Omental fat pad (tissue), 4 donors: ENCODE measurements around the gene ZBTB43. TPM values are rescaled to one million over a fixed set of nuclear protein-coding genes. Genes with fewer than 3 reads are reported as not detected.

Source experiments
- ATAC-seq: fragments of 150-250 bp; one replicate; pipeline ENCODE4 v1.9.1; 2016; ENCODE audit warnings: mild to moderate bottlenecking, moderate library complexity; ENCODE audit not compliant: low FRiP score
- DNase-seq: peaks from one replicate; pipeline ENCODE4 v3.0.0-alpha.2; 2019; ENCODE audit warnings: low spot score
- total RNA-seq, 4 donors: library from RNA; depleted of rRNA; stranded (reverse); fragments of >200 nt; gene quantifications; one replicate each; pipeline ENCODE4 v1.1.0, GENCODE V29; 2016
- TF ChIP-seq, protein P1 (sequence below), 3 donors: fragments of 450-650 bp; IDR thresholded peaks; one replicate each; pipeline ENCODE4 v1.5.1; 2016 to 2017; ENCODE audit warnings: antibody characterized with exemption in 3 of 3, mild to moderate bottlenecking in 3 of 3, moderate library complexity in 2 of 3

ZBTB43 gene
- total RNA-seq, 4 donors from 2014 or later: 11.2 to 28.8 (median 13.7) TPM

DNA sequence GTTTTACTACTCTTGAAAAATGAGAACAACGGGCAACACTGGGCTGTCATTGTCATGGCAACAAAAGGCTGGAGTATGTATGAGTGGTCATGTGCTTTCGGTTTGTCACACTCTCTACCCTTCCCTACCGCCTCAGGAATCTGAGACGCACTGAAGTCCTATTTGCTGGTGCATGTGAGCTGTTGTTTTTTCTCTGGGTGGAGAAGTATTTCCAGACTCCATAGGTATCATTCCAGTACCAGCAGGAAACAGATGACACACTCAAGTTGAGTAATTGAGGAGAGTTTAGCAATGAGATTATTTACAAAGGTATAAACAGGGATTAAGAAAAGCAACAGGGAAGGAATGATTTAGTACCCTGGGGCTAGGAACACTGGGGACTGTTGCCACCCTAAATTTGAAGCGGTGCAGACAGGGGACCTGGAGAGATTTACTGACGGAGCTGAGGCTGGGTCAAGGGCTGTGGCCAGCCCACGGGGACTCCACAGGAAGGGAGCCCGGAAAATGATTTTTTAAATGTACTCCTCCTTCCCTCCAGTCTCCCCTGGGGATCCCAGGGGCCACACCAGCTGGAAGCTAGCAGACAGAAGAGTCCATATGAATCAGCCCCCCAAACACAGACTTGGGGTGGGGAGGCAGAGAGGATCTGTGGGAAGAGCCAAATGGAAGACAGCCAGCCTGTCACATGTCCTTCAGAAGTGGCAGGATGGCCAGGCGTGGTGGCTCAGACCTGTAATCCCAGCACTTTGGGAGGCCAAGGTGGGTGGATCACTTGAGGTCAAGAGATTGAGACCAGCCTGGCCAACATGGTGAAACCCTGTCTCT, 13.2 kb upstream of the ZBTB43 start:
- peak; percentile 75 for ATAC-seq
- TF ChIP-seq, protein P1, sequence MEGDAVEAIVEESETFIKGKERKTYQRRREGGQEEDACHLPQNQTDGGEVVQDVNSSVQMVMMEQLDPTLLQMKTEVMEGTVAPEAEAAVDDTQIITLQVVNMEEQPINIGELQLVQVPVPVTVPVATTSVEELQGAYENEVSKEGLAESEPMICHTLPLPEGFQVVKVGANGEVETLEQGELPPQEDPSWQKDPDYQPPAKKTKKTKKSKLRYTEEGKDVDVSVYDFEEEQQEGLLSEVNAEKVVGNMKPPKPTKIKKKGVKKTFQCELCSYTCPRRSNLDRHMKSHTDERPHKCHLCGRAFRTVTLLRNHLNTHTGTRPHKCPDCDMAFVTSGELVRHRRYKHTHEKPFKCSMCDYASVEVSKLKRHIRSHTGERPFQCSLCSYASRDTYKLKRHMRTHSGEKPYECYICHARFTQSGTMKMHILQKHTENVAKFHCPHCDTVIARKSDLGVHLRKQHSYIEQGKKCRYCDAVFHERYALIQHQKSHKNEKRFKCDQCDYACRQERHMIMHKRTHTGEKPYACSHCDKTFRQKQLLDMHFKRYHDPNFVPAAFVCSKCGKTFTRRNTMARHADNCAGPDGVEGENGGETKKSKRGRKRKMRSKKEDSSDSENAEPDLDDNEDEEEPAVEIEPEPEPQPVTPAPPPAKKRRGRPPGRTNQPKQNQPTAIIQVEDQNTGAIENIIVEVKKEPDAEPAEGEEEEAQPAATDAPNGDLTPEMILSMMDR (IDR thresholded peaks at IDR 0.05): no peak
- no peak for DNase-seq

DNA sequence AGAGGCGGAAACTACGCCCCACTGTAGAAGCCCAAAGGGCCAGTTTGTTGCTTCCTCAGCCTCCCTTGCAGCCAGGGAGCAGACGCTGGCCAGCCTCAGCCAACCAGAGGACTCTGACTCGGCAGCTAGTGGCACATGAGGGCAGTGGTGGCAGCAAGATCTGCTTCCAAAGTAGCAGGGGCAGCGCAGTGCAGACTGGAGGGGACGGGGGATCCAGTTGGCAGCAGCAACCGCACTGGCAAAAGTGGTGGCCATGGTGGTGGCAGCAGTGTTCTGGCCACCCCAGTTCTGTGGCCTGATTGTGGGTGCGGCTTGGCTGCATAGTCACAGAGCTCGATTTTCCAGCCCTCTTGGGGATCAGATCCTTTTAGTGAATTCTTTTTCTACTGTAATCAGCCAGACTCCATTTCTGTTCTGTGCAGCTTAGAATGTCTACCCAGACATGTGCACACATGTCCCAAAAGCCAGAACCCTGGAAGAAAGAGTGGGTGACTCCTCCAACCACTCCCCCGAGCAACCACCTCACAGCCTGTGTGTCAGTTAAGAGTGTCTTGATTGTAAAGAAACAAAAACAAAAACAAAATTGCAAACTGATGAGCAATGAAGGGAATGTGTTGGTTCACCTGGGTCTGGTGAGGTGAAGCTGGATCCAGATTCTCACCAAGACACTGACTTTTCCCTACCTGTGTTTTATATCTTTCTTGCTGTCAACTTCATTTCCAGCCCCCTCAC, 11.0 kb upstream of the ZBTB43 start:
- TF ChIP-seq, protein P1 (IDR thresholded peaks at IDR 0.05): no peak
- ATAC-seq (no peak), DNase-seq (no peak)

DNA sequence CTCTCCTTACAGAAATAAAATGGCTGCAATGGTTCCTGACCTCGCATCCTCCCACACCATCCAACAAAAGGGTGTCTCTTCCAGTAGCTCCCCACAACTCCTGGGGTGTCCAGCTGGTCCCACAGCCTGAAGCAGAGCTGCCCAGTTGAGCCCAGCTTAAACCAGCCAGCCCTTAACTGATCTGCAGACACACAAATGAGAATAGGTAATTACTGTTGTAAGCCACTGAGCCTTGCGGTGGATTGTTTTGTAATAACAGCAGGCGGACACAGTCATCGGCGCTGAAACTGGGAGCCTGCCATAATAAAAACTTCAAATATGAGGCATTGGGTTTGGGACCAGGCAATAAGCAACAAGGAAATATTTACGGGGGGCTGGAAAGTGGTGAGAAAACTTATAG, 10.4 kb upstream of the ZBTB43 start:
- TF ChIP-seq, protein P1 (IDR thresholded peaks at IDR 0.05): no peak
- no peak for DNase-seq
- no peak for ATAC-seq

DNA sequence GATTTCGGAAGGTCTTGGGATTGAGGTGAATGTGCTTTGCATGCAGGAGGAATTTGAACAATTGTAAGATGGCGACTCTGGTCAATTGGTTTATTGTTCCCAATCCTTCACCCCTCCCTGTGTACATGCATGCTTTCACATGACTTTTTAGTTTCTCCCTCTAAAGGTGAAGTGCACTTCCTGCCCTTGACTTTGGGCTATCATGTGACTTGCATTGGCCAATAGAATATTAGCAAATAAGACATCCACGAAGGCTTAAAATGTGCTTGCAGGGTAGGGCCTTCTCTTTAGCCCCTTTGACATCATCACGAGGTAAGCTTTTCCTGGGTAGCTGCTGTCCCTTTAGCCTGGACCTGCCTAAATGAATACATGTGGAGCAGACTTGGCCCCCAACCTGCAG, 8.1 kb upstream of the ZBTB43 start:
- no peak for DNase-seq
- no peak for ATAC-seq
- TF ChIP-seq, protein P1 (IDR thresholded peaks at IDR 0.05): no peak

DNA sequence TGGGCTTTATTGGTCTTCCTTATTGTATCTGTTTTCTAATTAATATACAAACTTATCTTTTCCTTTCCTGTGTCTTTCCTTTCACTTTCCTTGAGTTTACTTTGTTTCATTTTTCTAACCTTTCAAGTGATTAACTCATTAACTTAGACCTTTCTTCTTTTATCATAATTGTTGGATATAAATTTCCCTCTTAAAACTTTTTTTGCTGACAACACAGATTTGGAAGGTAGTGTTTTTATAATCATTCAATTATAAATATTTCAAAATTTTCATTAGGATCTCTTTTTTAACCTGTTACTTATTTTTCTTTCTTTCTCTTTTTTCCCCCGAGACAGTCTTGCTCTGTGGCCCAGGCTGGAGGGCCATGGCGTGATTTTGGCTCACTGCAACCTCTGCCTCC, 6.9 kb upstream of the ZBTB43 start:
- TF ChIP-seq, protein P1 (IDR thresholded peaks at IDR 0.05): no peak
- no peak for ATAC-seq
- no peak for DNase-seq

DNA sequence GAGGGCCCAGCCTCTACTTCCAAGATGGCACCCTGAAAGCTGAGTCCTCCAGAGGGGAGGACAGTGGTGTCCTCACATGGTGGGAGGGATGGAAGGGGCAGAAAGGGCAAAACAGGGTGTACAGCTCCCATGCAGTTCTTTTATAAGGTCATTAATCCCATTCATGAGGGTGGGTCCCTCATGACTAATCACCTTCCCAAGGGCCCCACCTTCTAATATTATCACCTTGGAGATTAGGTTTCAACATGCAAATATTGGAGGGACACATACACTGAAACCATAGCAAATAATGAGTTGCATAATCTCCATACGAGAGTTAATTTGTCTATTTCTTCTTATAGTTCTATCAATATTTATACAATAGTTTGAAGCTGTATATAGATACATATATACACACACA, 5.8 kb upstream of the ZBTB43 start:
- DNase-seq (no peak), ATAC-seq (no peak)
- TF ChIP-seq, protein P1 (IDR thresholded peaks at IDR 0.05): no peak
